GM12892 (cell line): ENCODE results near the gene WDR7.

Source experiments
- POLR2A ChIP-seq: IDR thresholded peaks from 2 replicates; pipeline ENCODE4 v1.6.1; 2011; ENCODE audit warnings: low read depth, low read length, control low read depth
- POLR2AphosphoS5 ChIP-seq: IDR thresholded peaks from 2 replicates; pipeline ENCODE4 v1.6.1; 2011; ENCODE audit warnings: low read depth, low read length, control low read depth
- TAF1 ChIP-seq: IDR thresholded peaks from 2 replicates; pipeline ENCODE4 v1.6.1; 2011; ENCODE audit warnings: low read depth, mild to moderate bottlenecking, control low read depth, low read length, borderline replicate concordance

DNA sequence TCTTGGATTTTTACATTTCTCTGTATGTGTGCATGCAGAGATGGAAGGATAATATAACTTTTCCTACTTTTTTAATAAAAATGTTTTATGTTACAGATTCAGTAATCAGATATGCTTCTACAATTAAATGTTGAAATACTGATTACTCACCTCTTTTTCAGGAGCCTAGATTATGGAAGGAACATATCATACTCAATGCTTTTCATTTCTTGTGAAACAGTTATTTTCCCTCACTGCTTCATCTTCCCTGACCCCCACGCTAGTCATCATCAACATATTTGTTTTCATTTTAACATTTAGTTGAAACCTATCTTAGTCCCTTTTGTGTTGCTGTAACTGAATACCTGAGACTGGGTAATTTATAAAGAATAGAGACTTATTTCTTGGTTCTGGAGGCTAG, 190.7 kb downstream of the WDR7 start:
- no peak for TF ChIP-seq POLR2A
- TF ChIP-seq TAF1 = no peak
- TF ChIP-seq POLR2AphosphoS5 = no peak
